Measurements from ENCODE around the gene KRT15.

Gene KRT15

GRCh38 chr17:41518789-41519449, at the start of gene KRT15:
Gene KRT15 (minus strand): TSS chr17:41518890. CDS start chr17:41518827, 63 bp downstream.
- DNase-seq, result no peak

GRCh38 chr17:41567317-41567716, 48.6 kb upstream of the KRT15 start:
- DNase-seq, result no peak

- DNase-seq, result no peak
Measured at GRCh38 chr17:41565338-41565737, 46.6 kb upstream of the KRT15 start.

GRCh38 chr17:41563607-41564170, 45.0 kb upstream of the KRT15 start:
- no peak for DNase-seq

GRCh38 chr17:41561554-41561953, 42.9 kb upstream of the KRT15 start:
- DNase-seq, result no peak

GRCh38 chr17:41559548-41559947, 40.9 kb upstream of the KRT15 start:
- DNase-seq, result no peak

- DNase-seq, result no peak
Measured at GRCh38 chr17:41556931-41557330, 38.2 kb upstream of the KRT15 start.

- no peak for DNase-seq
Measured at GRCh38 chr17:41556306-41556705, 37.6 kb upstream of the KRT15 start.

GRCh38 chr17:41555105-41555887, 36.6 kb upstream of the KRT15 start:
- no peak for DNase-seq

- DNase-seq, result no peak
Measured at GRCh38 chr17:41553987-41554680, 35.4 kb upstream of the KRT15 start.

- no peak for DNase-seq
Measured at GRCh38 chr17:41553176-41553575, 34.5 kb upstream of the KRT15 start.

- DNase-seq, result no peak
Measured at GRCh38 chr17:41552455-41552854, 33.8 kb upstream of the KRT15 start.

GRCh38 chr17:41551365-41551764, 32.7 kb upstream of the KRT15 start:
- no peak for DNase-seq

- DNase-seq, result no peak
Measured at GRCh38 chr17:41549596-41550039, 30.9 kb upstream of the KRT15 start.

GRCh38 chr17:41548844-41549595, 30.3 kb upstream of the KRT15 start:
- DNase-seq, result peak; percentile 86 to 87

GRCh38 chr17:41547921-41548843, 29.5 kb upstream of the KRT15 start:
- peak; percentile 84 to 85 for DNase-seq

- DNase-seq, result no peak
Measured at GRCh38 chr17:41547378-41547841, 28.7 kb upstream of the KRT15 start.

GRCh38 chr17:41546819-41547218, 28.1 kb upstream of the KRT15 start:
- no peak for DNase-seq

GRCh38 chr17:41545829-41546410, 27.2 kb upstream of the KRT15 start:
- no peak for DNase-seq

- DNase-seq, result no peak
Measured at GRCh38 chr17:41544935-41545334, 26.2 kb upstream of the KRT15 start.

- no peak for DNase-seq
Measured at GRCh38 chr17:41544491-41544892, 25.8 kb upstream of the KRT15 start.
